Neural progenitor cell (in vitro differentiated cells): ENCODE results near the gene PMAIP1. TPM values are rescaled to one million over a fixed set of nuclear protein-coding genes. Genes with fewer than 3 reads are reported as not detected.

Source experiments
- DNase-seq: peaks from one replicate; pipeline ENCODE4 v3.0.0-alpha.2; 2016; ENCODE audit warnings: low spot score
- H2AFZ ChIP-seq: fragments of 200-600 bp; sonication (generic); replicated peaks from 2 replicates; pipeline ENCODE4 v1.6.1; 2016; ENCODE audit warnings: antibody characterized with exemption
- H3F3A ChIP-seq: fragments of 200-600 bp; sonication (generic); 2 replicates; pipeline ENCODE4 v1.6.1; 2016; ENCODE audit warnings: antibody characterized with exemption, low read depth
- H3K27ac ChIP-seq: fragments of 200-600 bp; sonication (generic); 2 replicates; pipeline ENCODE4 v1.5.1; 2016; ENCODE audit warnings: mild to moderate bottlenecking
- H3K27me3 ChIP-seq: fragments of 200-600 bp; sonication (generic); 2 replicates; pipeline ENCODE4 v1.6.1; 2016; ENCODE audit warnings: mild to moderate bottlenecking, moderate library complexity
- H3K36me3 ChIP-seq: fragments of 200-600 bp; sonication (generic); 2 replicates; pipeline ENCODE4 v1.5.1; 2016
- H3K4me1 ChIP-seq: fragments of 200-600 bp; sonication (generic); 2 replicates; pipeline ENCODE4 v1.6.1; 2016; ENCODE audit warnings: mixed run types
- H3K4me2 ChIP-seq: fragments of 200-600 bp; sonication (generic); 2 replicates; pipeline ENCODE4 v1.6.1; 2016
- H3K4me3 ChIP-seq: fragments of 200-600 bp; sonication (generic); 2 replicates; pipeline ENCODE4 v1.5.1; 2016
- H3K79me2 ChIP-seq: fragments of 200-600 bp; sonication (generic); 2 replicates; pipeline ENCODE4 v1.6.1; 2016; ENCODE audit warnings: low read depth
- H3K9ac ChIP-seq: fragments of 200-600 bp; sonication (generic); 2 replicates; pipeline ENCODE4 v1.6.1; 2016
- H3K9me3 ChIP-seq: fragments of 200-600 bp; sonication (generic); 2 replicates; pipeline ENCODE4 v1.5.1; 2016; ENCODE audit warnings: low read depth
- H4K20me1 ChIP-seq: fragments of 200-600 bp; sonication (generic); 2 replicates; pipeline ENCODE4 v1.6.1; 2016; ENCODE audit warnings: low read depth
- H3K27ac Mint-ChIP-seq: 3 replicates; pipeline ENCODE4 v1.8.0; 2021; ENCODE audit warnings: mixed read lengths
- H3K27me3 Mint-ChIP-seq: 2 replicates; pipeline ENCODE4 v1.8.0; 2022; ENCODE audit warnings: low read depth, mild to moderate bottlenecking, inconsistent platforms, moderate library complexity, mixed read lengths; ENCODE audit not compliant: insufficient read depth
- H3K36me3 Mint-ChIP-seq: 3 replicates; pipeline ENCODE4 v1.8.0; 2021; ENCODE audit warnings: mixed read lengths
- H3K4me1 Mint-ChIP-seq: 3 replicates; pipeline ENCODE4 v1.8.0; 2021; ENCODE audit warnings: mixed read lengths
- H3K4me3 Mint-ChIP-seq: 3 replicates; pipeline ENCODE4 v1.8.0; 2021; ENCODE audit warnings: mild to moderate bottlenecking, moderate library complexity, mixed read lengths
- H3K9me3 Mint-ChIP-seq: 3 replicates; pipeline ENCODE4 v1.8.0; 2020; ENCODE audit warnings: mixed read lengths
- CTCF ChIP-seq: fragments of 200-600 bp; sonication (generic); IDR thresholded peaks from 2 replicates; pipeline ENCODE4 v1.5.1; 2017; ENCODE audit warnings: antibody characterized with exemption, mild to moderate bottlenecking
- EZH2 ChIP-seq: fragments of 200-600 bp; sonication (generic); IDR thresholded peaks from 2 replicates; pipeline ENCODE4 v1.6.1; 2017; ENCODE audit warnings: antibody characterized with exemption, mild to moderate bottlenecking, moderate library complexity
- EZH2phosphoT487 ChIP-seq: fragments of 200-600 bp; sonication (generic); IDR thresholded peaks from 2 replicates; pipeline ENCODE4 v1.6.1; 2017; ENCODE audit warnings: antibody characterized with exemption
- total RNA-seq: library from RNA; depleted of rRNA; stranded (reverse); fragments of >200 nt; gene quantifications from 2 replicates; pipeline ENCODE4 v1.2.3, GENCODE V29; 2015; ENCODE audit warnings: low replicate concordance

PMAIP1 gene
- total RNA-seq, 1 donor from 2014 or later: 3.5 TPM

GRCh38 chr18:59898609-59899297, 1.0 kb upstream of the PMAIP1 start:
- peaks cover 23% of the 10 kb centered on the region for H3K4me1 Mint-ChIP-seq
- H4K20me1 ChIP-seq: peaks cover 10% of the 10 kb centered on the region
- no peaks in the 10 kb centered on the region for H3K36me3 ChIP-seq
- no peak overlapping the region for H3K9ac ChIP-seq
- TF ChIP-seq CTCF (no peak), EZH2 (peak; percentile 33), EZH2phosphoT487 (peak; percentile 44)
- H3K79me2 ChIP-seq: peaks cover 9% of the 10 kb centered on the region
- H3K4me3 Mint-ChIP-seq: peak overlapping the region; percentile 82
- peaks cover 20% of the 10 kb centered on the region for H3K4me1 ChIP-seq
- peak overlapping the region; percentile 96 for H3K4me2 ChIP-seq
- H3F3A ChIP-seq: peaks cover 43% of the 10 kb centered on the region
- H3K9me3 ChIP-seq: no peaks in the 10 kb centered on the region
- peaks cover 37% of the 10 kb centered on the region for H3K27me3 Mint-ChIP-seq
- H3K36me3 Mint-ChIP-seq: peaks cover 10% of the 10 kb centered on the region
- H3K4me3 ChIP-seq: peak overlapping the region; percentile 62
- no peak overlapping the region for H3K27ac Mint-ChIP-seq
- no peak overlapping the region for H3K27ac ChIP-seq
- no peaks in the 10 kb centered on the region for H3K9me3 Mint-ChIP-seq
- DNase-seq: no peak
- H3K27me3 ChIP-seq: peaks cover 67% of the 10 kb centered on the region
- no peak overlapping the region for H2AFZ ChIP-seq

GRCh38 chr18:59900222-59901128, 679 bp downstream of the PMAIP1 start:
- Histone ChIP-seq H3K4me1 (peaks cover 20% of the 10 kb centered on the region), H2AFZ (peak overlapping the region; percentile 85), H3K9ac (no peak overlapping the region), H3K4me3 (peak overlapping the region; percentile 62), H3F3A (peaks cover 43% of the 10 kb centered on the region), H3K79me2 (peaks cover 9% of the 10 kb centered on the region), H4K20me1 (peaks cover 10% of the 10 kb centered on the region), H3K9me3 (no peaks in the 10 kb centered on the region), H3K4me2 (peak overlapping the region; percentile 96), H3K36me3 (no peaks in the 10 kb centered on the region), H3K27ac (no peak overlapping the region), H3K27me3 (peaks cover 68% of the 10 kb centered on the region)
- peak; percentile 70 for DNase-seq
- H3K4me3 Mint-ChIP-seq: peak overlapping the region; percentile 90
- peaks cover 33% of the 10 kb centered on the region for H3K27me3 Mint-ChIP-seq
- H3K4me1 Mint-ChIP-seq: peaks cover 23% of the 10 kb centered on the region
- no peaks in the 10 kb centered on the region for H3K9me3 Mint-ChIP-seq
- H3K27ac Mint-ChIP-seq: no peak overlapping the region
- H3K36me3 Mint-ChIP-seq: peaks cover 14% of the 10 kb centered on the region
- TF ChIP-seq EZH2 (peak; percentile 45), EZH2phosphoT487 (no peak)

- peaks cover 25% of the 10 kb centered on the region for H3K4me1 Mint-ChIP-seq
- H4K20me1 ChIP-seq: peaks cover 10% of the 10 kb centered on the region
- peak overlapping the region; percentile 90 for H3K4me3 Mint-ChIP-seq
- no peak overlapping the region for H3K27ac Mint-ChIP-seq
- no peaks in the 10 kb centered on the region for H3K36me3 ChIP-seq
- H2AFZ ChIP-seq: no peak overlapping the region
- no peak for DNase-seq
- H3K27me3 ChIP-seq: peaks cover 67% of the 10 kb centered on the region
- no peaks in the 10 kb centered on the region for H3K9me3 ChIP-seq
- TF ChIP-seq CTCF (no peak), EZH2 (no peak), EZH2phosphoT487 (no peak)
- H3K4me2 ChIP-seq: no peak overlapping the region
- H3K9ac ChIP-seq: no peak overlapping the region
- H3K36me3 Mint-ChIP-seq: peaks cover 14% of the 10 kb centered on the region
- no peak overlapping the region for H3K4me3 ChIP-seq
- peaks cover 21% of the 10 kb centered on the region for H3K27me3 Mint-ChIP-seq
- H3K4me1 ChIP-seq: peaks cover 18% of the 10 kb centered on the region
- H3K79me2 ChIP-seq: peaks cover 9% of the 10 kb centered on the region
- H3F3A ChIP-seq: peaks cover 40% of the 10 kb centered on the region
- no peaks in the 10 kb centered on the region for H3K9me3 Mint-ChIP-seq
- H3K27ac ChIP-seq: no peak overlapping the region
These were observed 2.6 kb downstream of the PMAIP1 start for GRCh38 chr18:59902131-59902992.
